ENCODE results near the gene NPDC1.

The NPDC1 gene

GRCh38 chr9:137057545-137057944, 11.6 kb upstream of the NPDC1 start:
- TF ChIP-seq EZH2phosphoT487 (IDR thresholded peaks at IDR 0.05; ENCODE audit: low read depth) (no peak), CTCF (IDR thresholded peaks at IDR 0.05; ENCODE audit: low read depth, low read length) (no peak)
- H3K27me3 ChIP-seq (ENCODE audit: low read depth, low read length), result no peaks in the 10 kb centered on the region
- H2AFZ ChIP-seq (ENCODE audit: low read depth, low read length), result no peak overlapping the region

GRCh38 chr9:137056739-137057415, 10.9 kb upstream of the NPDC1 start:
- H3K4me1 ChIP-seq (ENCODE audit: low read length), result no peaks in the 10 kb centered on the region
- no peaks in the 10 kb centered on the region for H4K20me1 ChIP-seq (ENCODE audit: insufficient read depth, low read length)
- H3K27ac ChIP-seq (ENCODE audit: low read length), result no peak overlapping the region
- H3K4me3 ChIP-seq (ENCODE audit: low read length), result no peak overlapping the region
- H3K79me2 ChIP-seq (ENCODE audit: low read length), result no peaks in the 10 kb centered on the region
- H2AFZ ChIP-seq (ENCODE audit: low read depth, low read length), result no peak overlapping the region
- TF ChIP-seq CTCF (IDR thresholded peaks at IDR 0.05; ENCODE audit: low read depth, low read length) (no peak), EZH2phosphoT487 (IDR thresholded peaks at IDR 0.05; ENCODE audit: low read depth) (no peak)
- H3K9ac ChIP-seq (ENCODE audit: low read length), result no peak overlapping the region
- H3K4me2 ChIP-seq (ENCODE audit: low read length), result no peak overlapping the region
- H3K27me3 ChIP-seq (ENCODE audit: low read depth, low read length), result no peaks in the 10 kb centered on the region
- H3K9me3 ChIP-seq (ENCODE audit: insufficient read depth, low read length), result no peaks in the 10 kb centered on the region
- H3K36me3 ChIP-seq (replicated peaks; ENCODE audit: low read depth, low read length), result no peaks in the 10 kb centered on the region

More at GRCh38 chr9:137057545-137057944, 11.6 kb upstream of the NPDC1 start:
- H3K9me3 ChIP-seq (ENCODE audit: insufficient read depth, low read length), result no peaks in the 10 kb centered on the region
- no peaks in the 10 kb centered on the region for H3K36me3 ChIP-seq (replicated peaks; ENCODE audit: low read depth, low read length)
- no peaks in the 10 kb centered on the region for H3K79me2 ChIP-seq (ENCODE audit: low read length)
- no peak overlapping the region for H3K9ac ChIP-seq (ENCODE audit: low read length)
- no peak overlapping the region for H3K27ac ChIP-seq (ENCODE audit: low read length)
- H4K20me1 ChIP-seq (ENCODE audit: insufficient read depth, low read length), result no peaks in the 10 kb centered on the region
- H3K4me2 ChIP-seq (ENCODE audit: low read length), result no peak overlapping the region
- no peaks in the 10 kb centered on the region for H3K4me1 ChIP-seq (ENCODE audit: low read length)
- no peak overlapping the region for H3K4me3 ChIP-seq (ENCODE audit: low read length)

- H3K27me3 ChIP-seq (ENCODE audit: low read depth, low read length), result no peaks in the 10 kb centered on the region
Observed at GRCh38 chr9:137055385-137056364, 9.7 kb upstream of the NPDC1 start.

More at GRCh38 chr9:137055385-137056364, 9.7 kb upstream of the NPDC1 start:
- TF ChIP-seq CTCF (IDR thresholded peaks at IDR 0.05; ENCODE audit: low read depth, low read length) (no peak), EZH2phosphoT487 (IDR thresholded peaks at IDR 0.05; ENCODE audit: low read depth) (no peak)
- no peak overlapping the region for H2AFZ ChIP-seq (ENCODE audit: low read depth, low read length)
- H3K79me2 ChIP-seq (ENCODE audit: low read length), result no peaks in the 10 kb centered on the region
- H3K4me1 ChIP-seq (ENCODE audit: low read length), result no peaks in the 10 kb centered on the region
- no peak overlapping the region for H3K4me3 ChIP-seq (ENCODE audit: low read length)
- H3K9ac ChIP-seq (ENCODE audit: low read length), result no peak overlapping the region
- H3K9me3 ChIP-seq (ENCODE audit: insufficient read depth, low read length), result no peaks in the 10 kb centered on the region
- no peak overlapping the region for H3K4me2 ChIP-seq (ENCODE audit: low read length)
- H3K27ac ChIP-seq (ENCODE audit: low read length), result no peak overlapping the region
- no peaks in the 10 kb centered on the region for H4K20me1 ChIP-seq (ENCODE audit: insufficient read depth, low read length)
- H3K36me3 ChIP-seq (replicated peaks; ENCODE audit: low read depth, low read length), result no peaks in the 10 kb centered on the region
